ENCODE results near the gene EDARADD. TPM values are rescaled to one million over a fixed set of nuclear protein-coding genes. Genes with fewer than 3 reads are reported as not detected.

Gene EDARADD
- total and polyA plus RNA-seq, 10 donors = 0.22 to 7.4 (median 2.1) TPM

DNA sequence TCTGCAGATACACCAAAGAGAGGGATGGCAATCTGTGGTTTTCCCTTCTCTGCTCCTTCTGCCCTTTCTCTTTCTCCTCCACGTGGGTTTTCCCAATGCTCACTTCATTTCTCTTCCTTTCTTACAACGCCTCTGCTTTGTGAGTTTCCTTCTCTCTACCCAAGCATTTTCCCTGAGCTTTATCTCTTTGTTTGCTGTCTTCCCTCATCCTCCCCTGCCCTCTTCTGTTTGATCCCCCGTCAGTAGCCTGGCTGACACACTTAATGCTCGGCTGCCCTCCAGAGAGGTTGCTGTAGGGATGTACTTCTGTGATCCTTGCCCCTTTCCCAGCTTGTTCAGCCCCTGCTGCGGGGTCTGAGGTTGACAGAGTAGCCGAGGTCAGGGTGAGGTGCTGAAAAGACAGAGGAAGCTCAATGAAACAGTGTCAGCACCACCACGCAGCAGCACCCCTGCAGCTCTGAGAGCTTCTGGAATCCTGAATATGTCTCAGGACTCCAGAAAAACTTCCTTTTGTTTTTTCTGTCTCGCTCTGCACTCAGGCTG lies 6.0 kb downstream of the EDARADD start:
- intact Hi-C loops (cut with DNase I; ENCODE audit: low total_unique reads) = no loop called here
- TF ChIP-seq CTCF (IDR thresholded peaks at IDR 0.05 in 8 of 11, conservative IDR thresholded peaks at IDR 0.05 in 3 of 11) (no peak), POLR2AphosphoS5 (IDR thresholded peaks at IDR 0.05) (no peak), POLR2A (IDR thresholded peaks at IDR 0.05) (no peak)
- DNase-seq = no peak
- Histone ChIP-seq H3K27me3 (replicated peaks in 1 of 7) (peaks cover 0 to 40% (median 18%) of the 10 kb centered on the region in 7 donors), H3K36me3 (no peaks in the 10 kb centered on the region), H3K4me3 (no peak overlapping the region), H3K4me1 (peaks cover 5 to 22% (median 12%) of the 10 kb centered on the region in 6 donors), H3K27ac (no peak overlapping the region), H3K9me3 (no peaks in the 10 kb centered on the region)
- WGBS, 5 donors = 61 to 69% (median 68%) methylated on average over 8 of the region's 8 CpGs

- DNase-seq = no peak
- Histone ChIP-seq H3K4me1 (peaks cover 0 to 7% (median 0%) of the 10 kb centered on the region in 6 donors), H3K4me3 (no peak overlapping the region), H3K27me3 (replicated peaks in 1 of 7) (peaks cover 0 to 24% (median 4%) of the 10 kb centered on the region in 7 donors), H3K9me3 (no peaks in the 10 kb centered on the region), H3K27ac (no peak overlapping the region), H3K36me3 (no peaks in the 10 kb centered on the region)
- intact Hi-C loops (cut with DNase I; ENCODE audit: low total_unique reads) = no loop called here
- TF ChIP-seq POLR2A (IDR thresholded peaks at IDR 0.05) = no peak
- TF ChIP-seq CTCF (IDR thresholded peaks at IDR 0.05 in 8 of 11, conservative IDR thresholded peaks at IDR 0.05 in 3 of 11) = no peak
- 90 to 97% (median 92%) methylated on average over 7 of the region's 7 CpGs for WGBS, 5 donors
These were observed 7.6 kb downstream of the EDARADD start for GRCh38 chr1:236401698-236402097.

- Histone ChIP-seq H3K27me3 (replicated peaks in 1 of 7) (peaks cover 0 to 3% (median 0%) of the 10 kb centered on the region in 7 donors), H3K4me1 (peaks cover 0 to 6% (median 0%) of the 10 kb centered on the region in 6 donors), H3K36me3 (no peaks in the 10 kb centered on the region), H3K27ac (no peak overlapping the region), H3K4me3 (no peak overlapping the region), H3K9me3 (no peaks in the 10 kb centered on the region)
- TF ChIP-seq POLR2A (IDR thresholded peaks at IDR 0.05) (no peak), POLR2AphosphoS5 (IDR thresholded peaks at IDR 0.05) (no peak), CTCF (IDR thresholded peaks at IDR 0.05 in 8 of 11, conservative IDR thresholded peaks at IDR 0.05 in 3 of 11) (no peak)
- DNase-seq = no peak
- 86 to 90% (median 88%) methylated on average over 14 to 18 of the region's 18 CpGs for whole genome bisulfite sequencing, 5 donors
- intact Hi-C loops (cut with DNase I; ENCODE audit: low total_unique reads) = no loop called here
These were observed 10.0 kb downstream of the EDARADD start for GRCh38 chr1:236403905-236404696.

- Histone ChIP-seq H3K4me1 (no peaks in the 10 kb centered on the region), H3K27me3 (replicated peaks in 1 of 7) (no peaks in the 10 kb centered on the region), H3K27ac (no peak overlapping the region), H3K4me3 (no peak overlapping the region), H3K36me3 (no peaks in the 10 kb centered on the region), H3K9me3 (no peaks in the 10 kb centered on the region)
- WGBS, 5 donors = 83 to 96% (median 90%) methylated on average over 5 of the region's 5 CpGs
- TF ChIP-seq POLR2A (IDR thresholded peaks at IDR 0.05) (no peak), POLR2AphosphoS5 (IDR thresholded peaks at IDR 0.05) (no peak), CTCF (IDR thresholded peaks at IDR 0.05 in 8 of 11, conservative IDR thresholded peaks at IDR 0.05 in 3 of 11) (no peak)
- intact Hi-C loops (cut with DNase I; ENCODE audit: low total_unique reads) = no loop called here
- no peak for DNase-seq
These were observed 13.0 kb downstream of the EDARADD start for GRCh38 chr1:236407059-236407458.

Measured in spleen (tissue), 11 donors.